ENCODE data around the gene MAPK9. TPM values are rescaled to one million over a fixed set of nuclear protein-coding genes. Genes with fewer than 3 reads are reported as not detected.

Gene MAPK9
- total RNA-seq, 1 donor from 2014 or later, result 30.3 TPM

DNA sequence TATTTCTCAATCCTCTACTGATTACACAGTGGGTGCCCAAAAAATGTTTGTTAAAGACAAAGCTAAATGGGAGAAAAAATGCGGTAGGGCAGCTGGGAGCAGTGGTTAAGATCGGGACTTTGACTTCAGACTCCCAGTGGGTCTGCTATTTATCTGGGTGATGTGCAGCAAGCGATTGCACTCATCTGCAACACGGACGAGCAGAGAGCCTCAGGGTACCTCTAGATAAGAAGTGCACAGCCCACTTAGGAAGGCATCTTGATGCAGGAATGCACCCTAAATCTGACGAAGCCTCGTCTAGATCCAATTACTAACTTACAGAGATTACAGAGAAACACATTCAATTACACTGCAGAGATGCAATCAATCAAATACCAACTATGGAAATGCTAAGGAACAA lies 4.0 kb downstream of the MAPK9 start:
- H3K4me1 Mint-ChIP-seq, result peaks cover 16% of the 10 kb centered on the region
- no peaks in the 10 kb centered on the region for H3K9me3 Mint-ChIP-seq
- ATAC-seq (ENCODE audit: low read depth), result no peak
- POLR2A ChIA-PET, result no interaction called here
- H3K36me3 Mint-ChIP-seq (ENCODE audit: low read depth), result peaks cover 36% of the 10 kb centered on the region
- CTCF ChIA-PET, result no interaction called here
- intact Hi-C loops (cut with micrococcal nuclease), result no loop called here
- no peak overlapping the region for H3K27ac Mint-ChIP-seq
- no peaks in the 10 kb centered on the region for H3K27me3 Mint-ChIP-seq
- TF ChIP-seq, protein P1, sequence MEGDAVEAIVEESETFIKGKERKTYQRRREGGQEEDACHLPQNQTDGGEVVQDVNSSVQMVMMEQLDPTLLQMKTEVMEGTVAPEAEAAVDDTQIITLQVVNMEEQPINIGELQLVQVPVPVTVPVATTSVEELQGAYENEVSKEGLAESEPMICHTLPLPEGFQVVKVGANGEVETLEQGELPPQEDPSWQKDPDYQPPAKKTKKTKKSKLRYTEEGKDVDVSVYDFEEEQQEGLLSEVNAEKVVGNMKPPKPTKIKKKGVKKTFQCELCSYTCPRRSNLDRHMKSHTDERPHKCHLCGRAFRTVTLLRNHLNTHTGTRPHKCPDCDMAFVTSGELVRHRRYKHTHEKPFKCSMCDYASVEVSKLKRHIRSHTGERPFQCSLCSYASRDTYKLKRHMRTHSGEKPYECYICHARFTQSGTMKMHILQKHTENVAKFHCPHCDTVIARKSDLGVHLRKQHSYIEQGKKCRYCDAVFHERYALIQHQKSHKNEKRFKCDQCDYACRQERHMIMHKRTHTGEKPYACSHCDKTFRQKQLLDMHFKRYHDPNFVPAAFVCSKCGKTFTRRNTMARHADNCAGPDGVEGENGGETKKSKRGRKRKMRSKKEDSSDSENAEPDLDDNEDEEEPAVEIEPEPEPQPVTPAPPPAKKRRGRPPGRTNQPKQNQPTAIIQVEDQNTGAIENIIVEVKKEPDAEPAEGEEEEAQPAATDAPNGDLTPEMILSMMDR (IDR thresholded peaks at IDR 0.05), result no peak
- H3K4me3 Mint-ChIP-seq, result no peak overlapping the region
- no peak for DNase-seq

- intact Hi-C loops (cut with micrococcal nuclease), result no loop called here
- no peak overlapping the region for H3K27ac Mint-ChIP-seq
These were observed 4.5 kb downstream of the MAPK9 start for GRCh38 chr5:180287404-180287803.

GRCh38 chr5:180284149-180284548 lies 7.7 kb downstream of the MAPK9 start:
- no peaks in the 10 kb centered on the region for H3K4me1 Mint-ChIP-seq
- CTCF ChIA-PET, result interaction anchor here (1.6 kb wide), 1 partner anchor 32 kb away, joined by 5 read pairs; no protein-coding TSS in a partner anchor

More at GRCh38 chr5:180287404-180287803, 4.5 kb downstream of the MAPK9 start:
- Mint-ChIP-seq H3K4me3 (no peak overlapping the region), H3K36me3 (ENCODE audit: low read depth) (peaks cover 38% of the 10 kb centered on the region), H3K27me3 (no peaks in the 10 kb centered on the region), H3K9me3 (no peaks in the 10 kb centered on the region), H3K4me1 (peaks cover 12% of the 10 kb centered on the region)
- DNase-seq, result no peak
- TF ChIP-seq, protein P1 (IDR thresholded peaks at IDR 0.05), result no peak
- CTCF ChIA-PET, result no interaction called here
- POLR2A ChIA-PET, result no interaction called here
- no peak for ATAC-seq (ENCODE audit: low read depth)

GRCh38 chr5:180283026-180283615 lies 8.8 kb downstream of the MAPK9 start:
- ChIA-PET CTCF (no interaction called here), POLR2A (no interaction called here)
- TF ChIP-seq, protein P1 (IDR thresholded peaks at IDR 0.05), result no peak
- Mint-ChIP-seq H3K4me1 (no peaks in the 10 kb centered on the region), H3K27ac (no peak overlapping the region), H3K4me3 (no peak overlapping the region), H3K36me3 (ENCODE audit: low read depth) (peaks cover 75% of the 10 kb centered on the region), H3K27me3 (no peaks in the 10 kb centered on the region), H3K9me3 (no peaks in the 10 kb centered on the region)
- intact Hi-C loops (cut with micrococcal nuclease), result no loop called here
- DNase-seq (no peak), ATAC-seq (ENCODE audit: low read depth) (no peak)

More at GRCh38 chr5:180284149-180284548, 7.7 kb downstream of the MAPK9 start:
- Mint-ChIP-seq H3K36me3 (ENCODE audit: low read depth) (peaks cover 69% of the 10 kb centered on the region), H3K27me3 (no peaks in the 10 kb centered on the region), H3K9me3 (no peaks in the 10 kb centered on the region), H3K4me3 (no peak overlapping the region), H3K27ac (no peak overlapping the region)
- POLR2A ChIA-PET, result no interaction called here
- ATAC-seq (ENCODE audit: low read depth) (no peak), DNase-seq (no peak)
- TF ChIP-seq, protein P1 (IDR thresholded peaks at IDR 0.05), result no peak
- intact Hi-C loops (cut with micrococcal nuclease), result no loop called here

GRCh38 chr5:180282281-180282680 lies 9.6 kb downstream of the MAPK9 start:
- intact Hi-C loops (cut with micrococcal nuclease), result no loop called here
- TF ChIP-seq, protein P1 (IDR thresholded peaks at IDR 0.05), result no peak
- Mint-ChIP-seq H3K27me3 (no peaks in the 10 kb centered on the region), H3K27ac (no peak overlapping the region), H3K36me3 (ENCODE audit: low read depth) (peaks cover 82% of the 10 kb centered on the region), H3K4me3 (no peak overlapping the region), H3K4me1 (no peaks in the 10 kb centered on the region), H3K9me3 (no peaks in the 10 kb centered on the region)
- CTCF ChIA-PET, result interaction anchor here (1.3 to 1.4 kb wide), 2 partner anchors 11 to 34 kb away, joined by 4 to 5 read pairs; no protein-coding TSS in a partner anchor
- no peak for ATAC-seq (ENCODE audit: low read depth)
- no peak for DNase-seq
- POLR2A ChIA-PET, result no interaction called here

All from activated B cell treated with CpG ODN at 0.5 μM for 24 hours (primary cell).